Epithelial cell of esophagus (primary cell): ENCODE results near the gene BTF3L4.

Experiments used
- DNase-seq: peaks from one replicate; pipeline ENCODE4 v3.0.0; 2010; ENCODE audit warnings: low read depth
- H3K4me3 ChIP-seq: 2 replicates; pipeline ENCODE4 v1.5.1; 2011; ENCODE audit warnings: mild to moderate bottlenecking, low read length, control low read depth
- TF ChIP-seq, protein P1 (sequence below): IDR thresholded peaks from 2 replicates; pipeline ENCODE4 v1.5.1; 2011; ENCODE audit warnings: low read depth, mild to moderate bottlenecking, low read length, control low read depth, inconsistent platforms; ENCODE audit not compliant: insufficient read depth; ENCODE audit errors: missing control alignments

Gene BTF3L4

GRCh38 chr1:52098139-52098871 lies 42.2 kb downstream of the BTF3L4 start:
- no peak for DNase-seq
- no peak overlapping the region for H3K4me3 ChIP-seq
- TF ChIP-seq, protein P1, sequence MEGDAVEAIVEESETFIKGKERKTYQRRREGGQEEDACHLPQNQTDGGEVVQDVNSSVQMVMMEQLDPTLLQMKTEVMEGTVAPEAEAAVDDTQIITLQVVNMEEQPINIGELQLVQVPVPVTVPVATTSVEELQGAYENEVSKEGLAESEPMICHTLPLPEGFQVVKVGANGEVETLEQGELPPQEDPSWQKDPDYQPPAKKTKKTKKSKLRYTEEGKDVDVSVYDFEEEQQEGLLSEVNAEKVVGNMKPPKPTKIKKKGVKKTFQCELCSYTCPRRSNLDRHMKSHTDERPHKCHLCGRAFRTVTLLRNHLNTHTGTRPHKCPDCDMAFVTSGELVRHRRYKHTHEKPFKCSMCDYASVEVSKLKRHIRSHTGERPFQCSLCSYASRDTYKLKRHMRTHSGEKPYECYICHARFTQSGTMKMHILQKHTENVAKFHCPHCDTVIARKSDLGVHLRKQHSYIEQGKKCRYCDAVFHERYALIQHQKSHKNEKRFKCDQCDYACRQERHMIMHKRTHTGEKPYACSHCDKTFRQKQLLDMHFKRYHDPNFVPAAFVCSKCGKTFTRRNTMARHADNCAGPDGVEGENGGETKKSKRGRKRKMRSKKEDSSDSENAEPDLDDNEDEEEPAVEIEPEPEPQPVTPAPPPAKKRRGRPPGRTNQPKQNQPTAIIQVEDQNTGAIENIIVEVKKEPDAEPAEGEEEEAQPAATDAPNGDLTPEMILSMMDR, result no peak

DNA sequence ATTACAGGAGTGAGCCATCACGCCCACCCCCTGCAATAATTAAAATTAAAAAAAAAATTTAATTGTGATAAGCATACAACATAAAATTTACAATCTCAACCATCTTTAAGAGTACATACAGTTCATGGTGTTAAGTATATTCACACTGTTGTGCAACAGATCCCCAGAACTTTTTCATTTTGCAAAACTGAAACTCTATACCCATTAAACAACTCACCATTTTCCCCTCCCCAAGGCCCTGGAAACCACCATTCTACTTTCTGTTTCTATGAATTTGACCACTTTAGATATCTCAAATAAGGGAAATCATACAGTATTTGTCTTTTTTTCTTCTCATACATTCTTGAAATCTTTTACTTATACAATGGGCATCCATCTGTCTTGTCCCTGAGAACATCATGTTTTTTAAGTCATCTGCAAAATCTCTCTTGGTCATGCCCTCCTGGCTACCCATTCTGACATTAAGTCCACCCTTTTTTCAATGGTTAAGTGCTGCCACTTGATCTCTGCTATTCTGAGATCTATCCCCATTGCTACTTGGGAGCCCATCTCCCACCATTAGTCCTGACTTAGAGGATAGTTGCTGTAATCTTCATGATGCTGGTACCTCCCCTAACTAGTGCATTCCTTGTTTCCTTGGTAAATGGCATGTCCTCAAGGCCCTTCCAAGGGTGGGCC lies 46.4 kb downstream of the BTF3L4 start:
- DNase-seq, result no peak
- TF ChIP-seq, protein P1, result no peak
- no peak overlapping the region for H3K4me3 ChIP-seq

DNA sequence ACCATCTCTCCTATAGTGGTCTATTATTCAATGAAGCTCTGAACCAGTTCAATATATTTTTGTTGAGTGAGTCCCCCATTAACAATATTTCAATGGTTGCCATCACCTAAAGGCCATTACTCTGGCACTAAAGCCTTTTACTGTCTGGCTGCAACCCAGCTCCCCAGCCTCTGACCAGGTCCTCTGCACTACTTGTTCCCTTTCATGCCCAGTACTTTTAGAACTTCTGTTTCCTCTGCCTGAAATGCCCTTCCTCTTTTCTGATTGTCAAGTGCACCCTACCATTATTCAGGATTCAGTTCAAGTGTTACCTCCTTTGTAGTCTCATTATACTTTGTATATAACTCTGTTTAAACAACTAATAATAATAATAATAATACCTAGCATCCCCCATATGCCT lies 55.4 kb downstream of the BTF3L4 start:
- H3K4me3 ChIP-seq, result no peak overlapping the region
- DNase-seq, result no peak
- TF ChIP-seq, protein P1, result no peak

- DNase-seq, result no peak
- TF ChIP-seq, protein P1, result no peak
Observed at GRCh38 chr1:52112489-52112888, 56.4 kb downstream of the BTF3L4 start.

DNA sequence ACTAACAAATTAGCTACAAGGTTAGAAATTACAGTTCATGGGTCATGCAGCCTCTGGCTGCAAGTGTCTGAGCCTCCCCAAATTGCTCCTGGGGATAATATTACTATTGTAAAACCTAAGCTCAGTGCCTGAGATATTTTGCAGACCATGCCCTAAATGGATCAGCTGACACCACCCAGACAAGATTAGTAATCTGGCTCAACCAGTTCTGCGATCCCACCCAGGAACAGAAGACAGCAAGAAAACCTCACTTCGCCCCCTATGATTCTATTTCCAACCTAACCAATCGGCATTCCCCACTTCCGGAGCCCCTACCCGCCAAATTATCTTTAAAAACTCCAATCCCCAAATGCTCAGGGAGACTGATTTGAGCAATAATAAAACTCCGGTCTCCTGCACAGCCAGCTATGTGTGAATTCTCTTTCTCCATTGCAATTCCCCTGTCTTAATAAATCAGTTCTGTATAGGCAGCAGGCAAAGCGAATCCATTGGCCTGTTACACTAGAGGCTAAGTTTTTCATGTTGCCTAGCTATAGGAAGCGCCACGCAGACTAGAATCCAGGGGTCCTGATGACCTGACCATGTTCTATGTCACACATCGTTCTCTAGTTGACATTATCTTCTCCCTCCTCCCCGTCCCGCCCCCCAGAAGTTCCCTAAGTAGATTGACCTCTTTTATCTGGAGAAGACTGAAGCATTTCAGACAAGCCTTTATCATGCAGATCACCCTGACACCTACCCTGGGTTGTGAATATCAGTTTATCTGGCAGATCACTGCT lies 63.4 kb downstream of the BTF3L4 start:
- peak; percentile 17 for DNase-seq
- no peak overlapping the region for H3K4me3 ChIP-seq
- TF ChIP-seq, protein P1, result no peak

More at GRCh38 chr1:52112489-52112888, 56.4 kb downstream of the BTF3L4 start:
- H3K4me3 ChIP-seq, result no peak overlapping the region

GRCh38 chr1:52122384-52122783 lies 66.3 kb downstream of the BTF3L4 start:
- no peak overlapping the region for H3K4me3 ChIP-seq
- no peak for DNase-seq
- TF ChIP-seq, protein P1, result no peak
